Activated T-cell treated with anti-CD3 and anti-CD28 coated beads for 48 hours (primary cell): ENCODE results near the gene FNBP1.

Experiments used
- DNase-seq: peaks from one replicate; pipeline ENCODE4 v3.0.0-alpha.2; 2020; ENCODE audit warnings: low read depth

FNBP1 gene

GRCh38 chr9:129854588-129855110 is 188.3 kb downstream of the FNBP1 start:
- no peak for DNase-seq

GRCh38 chr9:129853614-129854013 is 189.4 kb downstream of the FNBP1 start:
- DNase-seq, result no peak

GRCh38 chr9:129852579-129852978 is 190.4 kb downstream of the FNBP1 start:
- DNase-seq, result no peak

- no peak for DNase-seq
Observed at GRCh38 chr9:129851821-129852220, 191.2 kb downstream of the FNBP1 start.

- DNase-seq, result no peak
Observed at GRCh38 chr9:129850821-129851550, 192.0 kb downstream of the FNBP1 start.

GRCh38 chr9:129849901-129850300 is 193.1 kb downstream of the FNBP1 start:
- DNase-seq, result no peak

GRCh38 chr9:129848712-129849441 is 194.1 kb downstream of the FNBP1 start:
- DNase-seq, result no peak

GRCh38 chr9:129845373-129845772 is 197.6 kb downstream of the FNBP1 start:
- DNase-seq, result no peak

GRCh38 chr9:129841071-129841470 is 201.9 kb downstream of the FNBP1 start:
- no peak for DNase-seq

GRCh38 chr9:129840034-129840433 is 203.0 kb downstream of the FNBP1 start:
- no peak for DNase-seq

GRCh38 chr9:129839324-129840023 is 203.5 kb downstream of the FNBP1 start:
- DNase-seq, result no peak

GRCh38 chr9:129838707-129839259 is 204.2 kb downstream of the FNBP1 start:
- peak; percentile 36 for DNase-seq
